CD4-positive, alpha-beta memory T cell (primary cell): ENCODE results near the gene SLC43A2. TPM values are rescaled to one million over a fixed set of nuclear protein-coding genes. Genes with fewer than 3 reads are reported as not detected.

Source experiments
- CTCF ChIA-PET: fragments of 350-600 bp; sonication (Branson Sonifier 250); formaldehyde crosslinking; loops from one replicate; lab custom pipeline; 2021; ENCODE audit warnings: inconsistent platforms; ENCODE audit not compliant: partially characterized antibody; lab: Charles Lee
- POLR2A ChIA-PET: fragments of 350-600 bp; sonication (Branson Sonifier 250); formaldehyde crosslinking; loops from one replicate; lab custom pipeline; 2021; ENCODE audit not compliant: partially characterized antibody; lab: Charles Lee
- DNase-seq, 5 donors: peaks; one replicate each; pipeline versions ENCODE4 v3.0.0 to v3.0.0-alpha.2; 2020 to 2022; ENCODE audit warnings: mixed read lengths in 1 of 5
- H3K27ac ChIP-seq: one replicate; pipeline ENCODE4 v1.7.0; 2013; ENCODE audit warnings: low read depth, low read length
- H3K27me3 ChIP-seq: 2 replicates; pipeline ENCODE4 v1.7.0; 2013; ENCODE audit warnings: mild to moderate bottlenecking, low read length, moderate library complexity; ENCODE audit not compliant: insufficient read depth
- H3K36me3 ChIP-seq: 2 replicates; pipeline ENCODE4 v1.7.0; 2013; ENCODE audit warnings: mild to moderate bottlenecking, low read length, moderate library complexity; ENCODE audit not compliant: insufficient read depth
- H3K4me1 ChIP-seq: 2 replicates; pipeline ENCODE4 v1.7.0; 2013; ENCODE audit warnings: mild to moderate bottlenecking, low read length, moderate library complexity; ENCODE audit not compliant: insufficient read depth
- H3K4me3 ChIP-seq, 2 donors: one replicate each; pipeline ENCODE4 v1.7.0; 2013; ENCODE audit warnings: low read length in 2 of 2, mild to moderate bottlenecking in 1 of 2
- H3K9me3 ChIP-seq, 2 donors: one replicate each; pipeline ENCODE4 v1.7.0; 2013; ENCODE audit warnings: low read length in 2 of 2, control low read depth in 1 of 2; ENCODE audit not compliant: control insufficient read depth in 1 of 2
- H3K27ac Mint-ChIP-seq, 7 donors: one replicate each; pipeline ENCODE4 v1.8.0; 2020 to 2021; ENCODE audit warnings: mixed read lengths in 7 of 7, mild to moderate bottlenecking in 6 of 7, inconsistent platforms in 3 of 7, moderate library complexity in 3 of 7
- H3K27me3 Mint-ChIP-seq, 2 donors: one replicate each; pipeline ENCODE4 v1.8.0; 2020 to 2021; ENCODE audit warnings: mixed read lengths in 2 of 2
- H3K36me3 Mint-ChIP-seq, 2 donors: one replicate each; pipeline ENCODE4 v1.8.0; 2020 to 2021; ENCODE audit warnings: mixed read lengths in 2 of 2, inconsistent platforms in 1 of 2, mild to moderate bottlenecking in 1 of 2
- H3K4me1 Mint-ChIP-seq, 4 donors: one replicate each; pipeline ENCODE4 v1.8.0; 2020 to 2021; ENCODE audit warnings: mixed read lengths in 4 of 4, mild to moderate bottlenecking in 1 of 4
- H3K4me3 Mint-ChIP-seq, 8 donors: one replicate each; pipeline ENCODE4 v1.8.0; 2020 to 2021; ENCODE audit warnings: mixed read lengths in 8 of 8, mild to moderate bottlenecking in 7 of 8, moderate library complexity in 6 of 8, inconsistent platforms in 3 of 8
- H3K9me3 Mint-ChIP-seq, 8 donors: one replicate each; pipeline ENCODE4 v1.8.0; 2020 to 2021; ENCODE audit warnings: mixed read lengths in 8 of 8, mild to moderate bottlenecking in 5 of 8, inconsistent platforms in 3 of 8, moderate library complexity in 1 of 8
- intact Hi-C: fragments of 100-400 bp; cut with micrococcal nuclease; formaldehyde crosslinking; loops from one replicate; pipeline ENCODE4 v1.15.1; 2023
- polyA plus RNA-seq, 2 donors: library from polyadenylated mRNA; unstranded; fragments of 300-500 nt; fragmentation: Illumina TruSeq; gene quantifications; one replicate each; pipeline ENCODE4 v1.2.3, GENCODE V29; 2021
- total RNA-seq, 2 experiments: library from RNA; stranded (reverse); gene quantifications; one replicate each; pipeline ENCODE4 v1.2.3, GENCODE V29; 2021

The SLC43A2 gene
- total and polyA plus RNA-seq, 4 experiments from 2014 or later: 0.56 to 3.3 (median 1.3) TPM

GRCh38 chr17:1519678-1520077 is 109.0 kb downstream of the SLC43A2 start:
- intact Hi-C loops: no loop called here
- ChIA-PET POLR2A (interaction anchor here (0.7 to 1.6 kb wide), 2 partner anchors 110 to 145 kb away, joined by 3 to 4 read pairs; no protein-coding TSS in a partner anchor), CTCF (interaction anchor here (1.4 to 2.6 kb wide), 3 partner anchors 13 to 157 kb away, joined by 4 to 11 read pairs (median 7); no protein-coding TSS in a partner anchor)
- Histone ChIP-seq H3K9me3 (no peaks in the 10 kb centered on the region), H3K36me3 (no peaks in the 10 kb centered on the region), H3K27me3 (no peaks in the 10 kb centered on the region), H3K4me3 (no peak overlapping the region), H3K27ac (no peak overlapping the region), H3K4me1 (peaks cover 17% of the 10 kb centered on the region)
- no peak overlapping the region for H3K4me3 Mint-ChIP-seq
- no peaks in the 10 kb centered on the region for H3K9me3 Mint-ChIP-seq
- H3K4me1 Mint-ChIP-seq: peaks cover 9 to 27% (median 18%) of the 10 kb centered on the region in 4 donors
- peak overlapping the region in 4 of 7 donors; percentile 32 to 59 (median 49) for H3K27ac Mint-ChIP-seq
- H3K36me3 Mint-ChIP-seq: peaks cover 7 to 37% of the 10 kb centered on the region in 2 donors
- no peak for DNase-seq
- no peaks in the 10 kb centered on the region for H3K27me3 Mint-ChIP-seq

Other genes starting within 250 kb of the SLC43A2 start
- 100 to 1,000 TPM; 142 to 143 TPM for gene YWHAE, start 228.6 kb downstream of the SLC43A2 start, total RNA-seq
- 10 to 100 TPM; 54.1 to 56.4 TPM for gene YWHAE, start 228.6 kb downstream of the SLC43A2 start, polyA plus RNA-seq
- 10 to 100 TPM; 29.3 to 32.1 TPM for gene CRK, start 172.6 kb downstream of the SLC43A2 start, total RNA-seq
- gene CRK, start 172.6 kb downstream of the SLC43A2 start, polyA plus RNA-seq: 10 to 100 TPM; 24.2 to 25.1 TPM
- 10 to 100 TPM; 30.9 to 31.1 TPM for gene MYO1C, start 136.1 kb downstream of the SLC43A2 start, total RNA-seq
- 10 to 100 TPM in 1 of 2 donors, 1 to 10 TPM in 1; 6.3 to 18.7 TPM for gene MYO1C, start 136.1 kb downstream of the SLC43A2 start, polyA plus RNA-seq
- 10 to 100 TPM; 73.6 to 78.5 TPM for gene INPP5K, start 112.2 kb downstream of the SLC43A2 start, total RNA-seq
- gene INPP5K, start 112.2 kb downstream of the SLC43A2 start, polyA plus RNA-seq: 100 to 1,000 TPM in 1 of 2 donors, 10 to 100 TPM in 1; 81.9 to 123 TPM
- 10 to 100 TPM; 40.8 to 44.2 TPM for gene PITPNA, start 66.0 kb downstream of the SLC43A2 start, total RNA-seq
- gene PITPNA, start 66.0 kb downstream of the SLC43A2 start, polyA plus RNA-seq: 10 to 100 TPM; 22.5 to 46.3 TPM
- gene SCARF1, start 16.9 kb upstream of the SLC43A2 start, total RNA-seq: 1 to 10 TPM; 1.6 TPM
- gene SCARF1, start 16.9 kb upstream of the SLC43A2 start, polyA plus RNA-seq: under 1 TPM in 1 of 2 donors, not detected in 1; 0.21 TPM
- gene RILP, start 21.0 kb upstream of the SLC43A2 start, total RNA-seq: 1 to 10 TPM; 2.0 to 2.2 TPM
- gene RILP, start 21.0 kb upstream of the SLC43A2 start, polyA plus RNA-seq: 1 to 10 TPM; 4.2 to 4.9 TPM
- 100 to 1,000 TPM; 429 to 464 TPM for gene PRPF8, start 56.0 kb upstream of the SLC43A2 start, total RNA-seq
- gene PRPF8, start 56.0 kb upstream of the SLC43A2 start, polyA plus RNA-seq: 100 to 1,000 TPM in 1 of 2 donors, 10 to 100 TPM in 1; 87.9 to 225 TPM
- gene TLCD2, start 81.5 kb upstream of the SLC43A2 start, total RNA-seq: under 1 TPM; 0.75 to 0.81 TPM
- under 1 TPM in 1 of 2 donors, not detected in 1; 0.24 TPM for gene TLCD2, start 81.5 kb upstream of the SLC43A2 start, polyA plus RNA-seq
- gene WDR81, start 95.9 kb upstream of the SLC43A2 start, total RNA-seq: 10 to 100 TPM; 36.3 to 40.3 TPM
- 10 to 100 TPM in 1 of 2 donors, 1 to 10 TPM in 1; 4.4 to 23.4 TPM for gene WDR81, start 95.9 kb upstream of the SLC43A2 start, polyA plus RNA-seq
- gene SERPINF2, start 114.0 kb upstream of the SLC43A2 start, total RNA-seq: 1 to 10 TPM in 1 of 2 experiments, under 1 TPM in 1; 0.19 to 1.3 TPM
- under 1 TPM in 1 of 2 donors, not detected in 1; 0.14 TPM for gene SERPINF2, start 114.0 kb upstream of the SLC43A2 start, polyA plus RNA-seq
- under 1 TPM in 1 of 2 experiments, not detected in 1; 0.47 TPM for gene SERPINF1, start 133.2 kb upstream of the SLC43A2 start, total RNA-seq
- gene SERPINF1, start 133.2 kb upstream of the SLC43A2 start, polyA plus RNA-seq: under 1 TPM in 1 of 2 donors, not detected in 1; 0.69 TPM
- gene SMYD4, start 201.1 kb upstream of the SLC43A2 start, total RNA-seq: 10 to 100 TPM; 31.2 to 31.5 TPM
- 10 to 100 TPM in 1 of 2 donors, 1 to 10 TPM in 1; 3.1 to 20.3 TPM for gene SMYD4, start 201.1 kb upstream of the SLC43A2 start, polyA plus RNA-seq
- gene RPA1, start 201.2 kb upstream of the SLC43A2 start, total RNA-seq: 100 to 1,000 TPM; 103 to 119 TPM
- 100 to 1,000 TPM in 1 of 2 donors, 10 to 100 TPM in 1; 95.4 to 112 TPM for gene RPA1, start 201.2 kb upstream of the SLC43A2 start, polyA plus RNA-seq